ENCODE results near the gene BHLHE41. TPM values are rescaled to one million over a fixed set of nuclear protein-coding genes. Genes with fewer than 3 reads are reported as not detected.

BHLHE41 gene
- total RNA-seq, 1 experiment from 2014 or later: 147 TPM

DNA sequence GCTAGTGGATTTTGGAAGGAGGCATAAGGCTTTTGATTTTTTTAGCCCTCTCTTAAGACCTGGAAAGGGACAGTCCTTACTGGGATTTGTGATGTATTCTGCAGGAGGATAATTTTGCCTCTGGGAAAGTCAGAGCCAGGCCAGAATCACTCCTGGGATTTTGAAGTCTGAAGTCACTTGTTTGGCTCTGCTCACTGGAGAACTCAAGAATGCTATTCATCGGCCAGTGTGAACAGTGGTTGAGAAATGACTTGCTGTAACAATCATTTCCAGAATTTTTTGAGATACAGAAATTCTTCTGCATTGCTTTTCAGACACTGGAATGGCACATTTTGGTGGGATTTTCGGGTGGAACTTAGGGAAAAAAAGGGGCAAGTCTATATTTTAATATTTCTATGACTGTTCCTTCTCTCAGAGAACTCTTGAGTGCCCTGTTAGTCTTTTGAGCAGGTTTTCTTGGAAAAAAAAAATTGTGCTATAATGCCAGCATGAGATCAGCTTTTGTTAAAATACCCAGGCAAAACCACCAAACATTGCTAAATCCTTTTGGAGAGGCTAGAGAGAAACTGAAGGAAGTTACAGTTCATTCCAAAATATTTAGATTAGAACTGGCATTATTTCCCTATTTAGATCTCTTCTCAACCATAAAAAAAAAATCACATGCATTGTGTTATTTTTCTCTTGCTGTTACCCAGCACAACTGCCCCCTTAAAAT is 26.1 kb upstream of the BHLHE41 start:
- TF ChIP-seq SIN3A (IDR thresholded peaks at IDR 0.05; ENCODE audit: borderline replicate concordance, insufficient read depth, low read depth, low read length): no peak
- TF ChIP-seq, protein P1, sequence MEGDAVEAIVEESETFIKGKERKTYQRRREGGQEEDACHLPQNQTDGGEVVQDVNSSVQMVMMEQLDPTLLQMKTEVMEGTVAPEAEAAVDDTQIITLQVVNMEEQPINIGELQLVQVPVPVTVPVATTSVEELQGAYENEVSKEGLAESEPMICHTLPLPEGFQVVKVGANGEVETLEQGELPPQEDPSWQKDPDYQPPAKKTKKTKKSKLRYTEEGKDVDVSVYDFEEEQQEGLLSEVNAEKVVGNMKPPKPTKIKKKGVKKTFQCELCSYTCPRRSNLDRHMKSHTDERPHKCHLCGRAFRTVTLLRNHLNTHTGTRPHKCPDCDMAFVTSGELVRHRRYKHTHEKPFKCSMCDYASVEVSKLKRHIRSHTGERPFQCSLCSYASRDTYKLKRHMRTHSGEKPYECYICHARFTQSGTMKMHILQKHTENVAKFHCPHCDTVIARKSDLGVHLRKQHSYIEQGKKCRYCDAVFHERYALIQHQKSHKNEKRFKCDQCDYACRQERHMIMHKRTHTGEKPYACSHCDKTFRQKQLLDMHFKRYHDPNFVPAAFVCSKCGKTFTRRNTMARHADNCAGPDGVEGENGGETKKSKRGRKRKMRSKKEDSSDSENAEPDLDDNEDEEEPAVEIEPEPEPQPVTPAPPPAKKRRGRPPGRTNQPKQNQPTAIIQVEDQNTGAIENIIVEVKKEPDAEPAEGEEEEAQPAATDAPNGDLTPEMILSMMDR (IDR thresholded peaks at IDR 0.05): no peak
- TF ChIP-seq, protein P2, sequence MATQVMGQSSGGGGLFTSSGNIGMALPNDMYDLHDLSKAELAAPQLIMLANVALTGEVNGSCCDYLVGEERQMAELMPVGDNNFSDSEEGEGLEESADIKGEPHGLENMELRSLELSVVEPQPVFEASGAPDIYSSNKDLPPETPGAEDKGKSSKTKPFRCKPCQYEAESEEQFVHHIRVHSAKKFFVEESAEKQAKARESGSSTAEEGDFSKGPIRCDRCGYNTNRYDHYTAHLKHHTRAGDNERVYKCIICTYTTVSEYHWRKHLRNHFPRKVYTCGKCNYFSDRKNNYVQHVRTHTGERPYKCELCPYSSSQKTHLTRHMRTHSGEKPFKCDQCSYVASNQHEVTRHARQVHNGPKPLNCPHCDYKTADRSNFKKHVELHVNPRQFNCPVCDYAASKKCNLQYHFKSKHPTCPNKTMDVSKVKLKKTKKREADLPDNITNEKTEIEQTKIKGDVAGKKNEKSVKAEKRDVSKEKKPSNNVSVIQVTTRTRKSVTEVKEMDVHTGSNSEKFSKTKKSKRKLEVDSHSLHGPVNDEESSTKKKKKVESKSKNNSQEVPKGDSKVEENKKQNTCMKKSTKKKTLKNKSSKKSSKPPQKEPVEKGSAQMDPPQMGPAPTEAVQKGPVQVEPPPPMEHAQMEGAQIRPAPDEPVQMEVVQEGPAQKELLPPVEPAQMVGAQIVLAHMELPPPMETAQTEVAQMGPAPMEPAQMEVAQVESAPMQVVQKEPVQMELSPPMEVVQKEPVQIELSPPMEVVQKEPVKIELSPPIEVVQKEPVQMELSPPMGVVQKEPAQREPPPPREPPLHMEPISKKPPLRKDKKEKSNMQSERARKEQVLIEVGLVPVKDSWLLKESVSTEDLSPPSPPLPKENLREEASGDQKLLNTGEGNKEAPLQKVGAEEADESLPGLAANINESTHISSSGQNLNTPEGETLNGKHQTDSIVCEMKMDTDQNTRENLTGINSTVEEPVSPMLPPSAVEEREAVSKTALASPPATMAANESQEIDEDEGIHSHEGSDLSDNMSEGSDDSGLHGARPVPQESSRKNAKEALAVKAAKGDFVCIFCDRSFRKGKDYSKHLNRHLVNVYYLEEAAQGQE (IDR thresholded peaks at IDR 0.05; ENCODE audit: insufficient read depth in 1 of 2, low read depth in 2 of 2, low read length in 1 of 2): no peak
- no peak for TF ChIP-seq POLR2AphosphoS5 (IDR thresholded peaks at IDR 0.05; ENCODE audit: low read depth, low read length)
- no peak for TF ChIP-seq TCF7L2 (IDR thresholded peaks at IDR 0.05; ENCODE audit: low read depth, low read length)
- Histone ChIP-seq H3K36me3 (ENCODE audit: control insufficient read depth, insufficient read depth, low read length) (no peaks in the 10 kb centered on the region), H3K4me1 (ENCODE audit: control insufficient read depth, insufficient read depth, low read length) (peaks cover 22% of the 10 kb centered on the region), H3K27ac (ENCODE audit: low read length) (peak overlapping the region; percentile 17; the same call in 1 of the 2 replicates), H3K4me3 (ENCODE audit: low read depth in 2 of 2, low read length in 2 of 2) (no peak overlapping the region), H3K27me3 (ENCODE audit: control insufficient read depth, insufficient read depth, low read length) (no peaks in the 10 kb centered on the region), H3K9me3 (ENCODE audit: control insufficient read depth, insufficient read depth, low read depth, low read length) (no peaks in the 10 kb centered on the region)
- in situ Hi-C loops (cut with HindIII; ENCODE audit: low pct_unique_long_range_greater_than_20kb, low sequenced_read_pairs): no loop called here
- intact Hi-C loops (cut with micrococcal nuclease; ENCODE audit: unreplicated experiment): no loop called here
- CTCF ChIA-PET: no interaction called here
- no TSS peak for BruUV-seq (replicated peaks)
- POLR2A ChIA-PET: no interaction called here
- DNase-seq (ENCODE audit: low read depth, low spot score): no peak
- ATAC-seq: no peak

DNA sequence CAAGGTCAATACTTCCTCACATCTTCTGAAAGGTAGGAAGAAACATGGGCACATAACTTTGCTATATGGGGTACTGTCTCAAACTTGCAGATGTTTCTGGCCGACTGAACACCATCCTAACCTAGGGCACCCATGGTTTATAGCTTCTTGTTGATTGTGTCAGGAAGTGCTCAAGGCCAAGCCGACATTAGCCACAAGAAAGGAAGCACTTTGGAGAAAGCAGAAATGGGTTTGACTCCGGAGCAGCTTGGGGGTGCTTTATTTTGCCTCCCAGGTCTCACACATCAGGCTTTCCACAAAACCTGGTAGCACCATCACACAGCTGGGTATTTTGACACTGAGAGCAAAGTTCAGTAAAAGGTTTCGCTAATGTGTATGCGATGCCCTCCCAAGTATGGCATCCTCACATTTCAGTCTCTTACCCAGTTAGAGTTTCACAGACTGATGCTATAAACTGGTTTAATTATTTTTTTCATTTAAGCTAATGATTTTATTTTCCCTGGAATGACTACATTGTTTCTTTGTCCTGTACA is 25.2 kb upstream of the BHLHE41 start:
- no peaks in the 10 kb centered on the region for H3K9me3 ChIP-seq (ENCODE audit: control insufficient read depth, insufficient read depth, low read depth, low read length)
- BruUV-seq (replicated peaks): no TSS peak
- CTCF ChIA-PET: interaction anchor here (0.6 kb wide), 1 partner anchor 25 kb away, joined by 3 read pairs; no protein-coding TSS in a partner anchor
- TF ChIP-seq, protein P1 (IDR thresholded peaks at IDR 0.05): no peak
- TF ChIP-seq SIN3A (IDR thresholded peaks at IDR 0.05; ENCODE audit: borderline replicate concordance, insufficient read depth, low read depth, low read length) (no peak), TCF7L2 (IDR thresholded peaks at IDR 0.05; ENCODE audit: low read depth, low read length) (no peak), POLR2AphosphoS5 (IDR thresholded peaks at IDR 0.05; ENCODE audit: low read depth, low read length) (no peak)
- TF ChIP-seq, protein P2 (IDR thresholded peaks at IDR 0.05; ENCODE audit: insufficient read depth in 1 of 2, low read depth in 2 of 2, low read length in 1 of 2): no peak
- H3K4me3 ChIP-seq (ENCODE audit: low read depth in 2 of 2, low read length in 2 of 2): no peak overlapping the region
- ATAC-seq: no peak
- H3K36me3 ChIP-seq (ENCODE audit: control insufficient read depth, insufficient read depth, low read length): no peaks in the 10 kb centered on the region
- DNase-seq (ENCODE audit: low read depth, low spot score): no peak
- no peak overlapping the region for H3K27ac ChIP-seq (ENCODE audit: low read length)
- no peaks in the 10 kb centered on the region for H3K27me3 ChIP-seq (ENCODE audit: control insufficient read depth, insufficient read depth, low read length)
- POLR2A ChIA-PET: no interaction called here
- in situ Hi-C loops (cut with HindIII; ENCODE audit: low pct_unique_long_range_greater_than_20kb, low sequenced_read_pairs) (no loop called here), intact Hi-C loops (cut with micrococcal nuclease; ENCODE audit: unreplicated experiment) (no loop called here)
- H3K4me1 ChIP-seq (ENCODE audit: control insufficient read depth, insufficient read depth, low read length): peaks cover 22% of the 10 kb centered on the region

Data from Panc1 (cell line).